Stomach smooth muscle (tissue), 2 donors: ENCODE data around the gene SERGEF.

Source experiments
- H3K27ac ChIP-seq: one replicate; pipeline ENCODE4 v1.7.0; 2013; ENCODE audit warnings: mild to moderate bottlenecking, low read length, inconsistent platforms
- H3K27me3 ChIP-seq, 2 donors: one replicate each; pipeline ENCODE4 v1.7.0; 2013; ENCODE audit warnings: low read length in 2 of 2; ENCODE audit not compliant: insufficient read depth in 2 of 2, control insufficient read depth in 1 of 2
- H3K36me3 ChIP-seq, 2 donors: one replicate each; pipeline ENCODE4 v1.7.0; 2013; ENCODE audit warnings: low read length in 2 of 2; ENCODE audit not compliant: control insufficient read depth in 2 of 2, insufficient read depth in 2 of 2
- H3K4me1 ChIP-seq: one replicate; pipeline ENCODE4 v1.7.0; 2013; ENCODE audit warnings: low read length; ENCODE audit not compliant: control insufficient read depth, insufficient read depth
- H3K4me3 ChIP-seq, 2 donors: one replicate each; pipeline ENCODE4 v1.7.0; 2013; ENCODE audit warnings: low read length in 2 of 2
- H3K9ac ChIP-seq, 2 donors: one replicate each; pipeline ENCODE4 v1.7.0; 2013; ENCODE audit warnings: low read length in 2 of 2, mild to moderate bottlenecking in 1 of 2
- H3K9me3 ChIP-seq, 2 donors: one replicate each; pipeline ENCODE4 v1.7.0; 2013; ENCODE audit warnings: low read length in 2 of 2; ENCODE audit not compliant: control insufficient read depth in 2 of 2
- donor health status: healthy.
- donor health status: Pancreatic carcinoma.

SERGEF gene

DNA sequence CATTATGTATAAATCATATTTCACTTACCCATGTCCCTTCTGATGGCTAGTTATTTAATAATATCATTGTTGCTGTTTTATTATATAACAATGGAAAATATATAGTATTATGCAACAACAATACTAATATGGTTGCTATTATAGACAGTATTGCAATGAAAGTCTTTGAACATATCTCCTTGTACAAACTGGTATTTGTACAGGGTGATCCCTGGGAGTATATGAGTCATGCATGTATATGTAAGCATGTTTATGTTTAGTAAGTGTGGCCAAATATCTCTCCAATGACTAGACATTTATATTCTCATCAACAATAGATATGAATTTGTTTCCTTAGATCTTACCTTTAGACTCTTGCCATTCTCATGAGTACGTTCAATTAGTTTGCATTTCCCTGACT, 222.4 kb downstream of the SERGEF start:
- Histone ChIP-seq H3K4me3 (no peak overlapping the region), H3K9me3 (no peaks in the 10 kb centered on the region), H3K27me3 (no peaks in the 10 kb centered on the region), H3K27ac (no peak overlapping the region), H3K4me1 (no peaks in the 10 kb centered on the region), H3K9ac (no peak overlapping the region), H3K36me3 (peaks cover 0 to 2% of the 10 kb centered on the region in 2 donors)

DNA sequence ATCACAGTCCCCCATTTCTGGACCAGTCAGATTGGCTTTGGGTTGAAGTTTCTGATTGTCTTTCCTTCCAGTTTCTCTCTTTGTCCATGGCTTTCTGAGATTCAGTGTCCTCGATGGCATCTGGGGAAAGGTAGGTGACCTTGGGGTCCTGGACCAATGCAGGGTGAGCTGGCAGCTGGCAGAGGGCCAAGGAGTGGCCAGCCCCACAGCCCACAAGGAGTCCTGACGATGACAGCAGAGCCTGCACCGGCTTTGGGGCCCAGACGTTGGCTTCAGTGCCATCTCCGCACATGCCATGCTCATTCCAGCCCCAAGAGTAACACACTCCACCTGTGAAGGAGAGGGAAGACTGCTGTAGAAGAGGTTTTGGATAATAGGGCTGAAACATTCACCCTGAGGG, 224.8 kb downstream of the SERGEF start:
- H3K36me3 ChIP-seq = peaks cover 0 to 2% of the 10 kb centered on the region in 2 donors
- H3K27me3 ChIP-seq = no peaks in the 10 kb centered on the region
- H3K27ac ChIP-seq = no peak overlapping the region
- no peaks in the 10 kb centered on the region for H3K4me1 ChIP-seq
- no peak overlapping the region for H3K4me3 ChIP-seq
- H3K9ac ChIP-seq = no peak overlapping the region
- H3K9me3 ChIP-seq = no peaks in the 10 kb centered on the region

DNA sequence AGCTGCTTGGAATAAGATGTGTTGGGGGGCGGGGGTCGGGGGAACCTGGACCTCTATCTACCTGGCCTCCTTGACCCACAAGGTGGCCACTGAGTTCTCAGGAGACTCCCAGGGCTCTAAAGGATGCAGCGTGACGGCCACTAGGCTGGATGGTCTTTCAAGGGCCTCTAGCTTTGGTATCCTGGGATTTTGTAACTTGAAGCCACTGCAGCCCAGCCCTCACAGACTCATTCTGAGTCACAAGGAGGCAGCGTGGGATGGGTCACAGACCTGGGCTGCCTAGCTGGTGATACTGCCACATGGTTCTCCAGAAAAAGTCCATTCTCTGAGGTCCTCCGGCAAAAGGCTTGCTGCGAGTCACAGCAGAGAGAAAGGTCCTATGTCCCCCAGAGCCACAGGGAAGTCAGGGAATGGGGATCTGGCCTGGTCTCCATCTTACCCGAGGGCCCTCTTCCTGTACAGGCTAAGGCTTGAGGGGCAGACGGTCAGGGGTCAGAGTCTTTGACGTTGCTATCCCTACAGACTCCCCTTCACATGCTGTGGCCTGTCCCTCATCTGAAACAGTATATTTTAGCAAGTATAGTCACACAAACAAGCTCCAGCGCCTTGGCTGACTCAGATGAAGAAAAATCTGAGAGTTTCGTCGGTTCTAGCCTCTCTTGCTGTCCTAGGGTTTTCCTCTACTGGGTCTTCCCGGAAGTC, 225.9 kb downstream of the SERGEF start:
- no peaks in the 10 kb centered on the region for H3K27me3 ChIP-seq
- no peak overlapping the region for H3K9ac ChIP-seq
- H3K27ac ChIP-seq = no peak overlapping the region
- H3K4me3 ChIP-seq = no peak overlapping the region
- H3K36me3 ChIP-seq = peaks cover 0 to 2% of the 10 kb centered on the region in 2 donors
- H3K4me1 ChIP-seq = no peaks in the 10 kb centered on the region
- H3K9me3 ChIP-seq = no peaks in the 10 kb centered on the region

DNA sequence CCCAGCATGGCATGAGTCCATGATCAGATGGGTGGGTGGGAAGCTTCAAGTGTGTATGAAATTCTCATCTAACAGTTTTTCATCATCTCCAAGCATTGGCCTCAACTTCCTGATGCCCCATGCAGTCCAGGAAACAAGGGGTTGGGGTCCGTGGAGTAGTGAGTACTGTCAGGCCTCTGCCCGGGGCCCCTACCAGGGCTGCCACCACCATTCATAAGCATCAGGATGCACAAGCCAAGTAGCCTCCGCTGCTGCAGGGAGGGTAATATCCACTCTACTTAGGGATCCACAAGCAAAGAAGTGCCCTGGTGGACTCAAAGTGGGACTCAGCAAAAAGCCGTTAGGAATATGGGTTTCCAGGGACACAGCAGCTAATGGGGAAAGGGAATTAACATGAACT, 229.0 kb downstream of the SERGEF start:
- no peaks in the 10 kb centered on the region for H3K27me3 ChIP-seq
- no peak overlapping the region for H3K27ac ChIP-seq
- H3K4me3 ChIP-seq = no peak overlapping the region
- H3K9me3 ChIP-seq = no peaks in the 10 kb centered on the region
- H3K4me1 ChIP-seq = no peaks in the 10 kb centered on the region
- no peak overlapping the region for H3K9ac ChIP-seq
- H3K36me3 ChIP-seq = peaks cover 0 to 2% of the 10 kb centered on the region in 2 donors

DNA sequence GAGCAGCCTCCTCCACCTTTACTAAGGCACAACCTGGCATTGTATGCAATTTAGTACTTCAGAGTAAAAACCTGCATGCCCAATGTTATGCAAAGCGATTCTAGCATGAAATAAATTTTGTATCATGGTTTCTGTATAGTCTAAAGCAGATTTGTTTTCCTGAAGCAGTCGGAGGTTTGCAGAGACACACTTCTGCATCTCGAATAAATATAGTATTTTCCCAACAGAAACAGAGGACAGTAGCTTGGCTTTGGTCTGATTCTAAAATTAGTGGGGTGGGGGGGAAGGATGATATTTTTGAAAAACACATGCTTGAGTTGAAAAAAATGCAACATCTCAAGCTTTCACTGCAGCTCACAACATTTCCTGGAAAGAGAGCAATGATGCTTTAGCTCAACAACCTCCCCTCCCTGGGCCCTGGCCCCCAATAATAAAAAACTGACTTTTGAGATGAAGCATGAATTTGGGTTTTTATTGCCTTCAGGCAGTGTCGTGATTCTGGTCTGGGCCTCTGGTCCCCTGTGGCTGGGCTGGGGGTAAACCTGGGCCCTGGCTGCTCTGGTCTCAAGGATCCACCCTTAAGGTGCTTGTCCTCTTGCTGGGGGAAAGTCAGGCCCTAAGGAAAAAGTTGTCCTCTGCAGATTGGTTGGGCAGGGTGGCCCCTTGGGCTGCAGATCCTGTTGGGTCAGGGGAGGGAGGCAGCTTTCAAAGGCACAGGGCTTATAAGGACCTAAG, 230.1 kb downstream of the SERGEF start:
- Histone ChIP-seq H3K27ac (no peak overlapping the region), H3K36me3 (peaks cover 0 to 2% of the 10 kb centered on the region in 2 donors), H3K4me1 (no peaks in the 10 kb centered on the region), H3K4me3 (no peak overlapping the region), H3K9ac (no peak overlapping the region), H3K9me3 (no peaks in the 10 kb centered on the region), H3K27me3 (no peaks in the 10 kb centered on the region)

DNA sequence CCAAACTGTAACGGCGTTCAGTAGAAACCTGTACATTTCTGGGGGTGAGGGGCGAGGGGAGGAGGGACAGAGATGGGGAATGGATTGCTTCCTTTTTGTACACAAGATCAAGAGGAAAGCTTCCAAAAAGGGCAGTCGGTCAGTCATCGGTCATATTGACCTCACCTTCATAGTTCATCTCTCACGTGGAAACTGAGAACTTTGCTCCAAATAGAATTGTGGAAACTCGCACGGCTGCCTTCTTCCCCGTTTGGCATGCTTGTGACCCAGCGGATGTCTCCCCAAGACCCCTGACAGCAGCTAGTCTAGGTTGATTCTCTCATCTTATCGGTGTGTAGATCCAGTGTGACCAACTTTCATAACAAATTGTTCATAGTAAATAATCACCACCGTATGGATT, 230.7 kb downstream of the SERGEF start:
- no peak overlapping the region for H3K27ac ChIP-seq
- no peak overlapping the region for H3K4me3 ChIP-seq
- H3K36me3 ChIP-seq = peaks cover 0 to 2% of the 10 kb centered on the region in 2 donors
- H3K27me3 ChIP-seq = no peaks in the 10 kb centered on the region
- no peak overlapping the region for H3K9ac ChIP-seq
- no peaks in the 10 kb centered on the region for H3K4me1 ChIP-seq
- no peaks in the 10 kb centered on the region for H3K9me3 ChIP-seq

DNA sequence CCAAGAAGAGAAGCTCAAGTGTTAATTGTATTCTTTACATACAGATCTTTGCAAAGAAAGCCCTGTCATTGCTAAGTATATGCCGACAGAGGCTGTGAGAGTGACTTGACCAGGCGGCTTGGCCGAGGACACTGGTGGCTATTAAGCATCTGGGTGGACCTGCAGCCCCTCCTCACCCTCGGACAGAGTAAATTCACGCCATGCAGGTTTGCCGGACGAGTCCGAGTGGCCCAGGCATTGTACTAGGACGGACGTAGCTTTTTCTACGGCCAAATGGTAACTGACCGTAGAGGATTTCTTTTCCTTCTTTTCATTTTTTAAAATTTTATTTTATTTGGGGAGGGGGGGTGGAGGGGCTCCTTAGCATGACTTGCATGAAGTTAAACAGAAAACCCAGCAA, 231.2 kb downstream of the SERGEF start:
- H3K4me3 ChIP-seq = no peak overlapping the region
- no peak overlapping the region for H3K27ac ChIP-seq
- peaks cover 0 to 2% of the 10 kb centered on the region in 2 donors for H3K36me3 ChIP-seq
- H3K9me3 ChIP-seq = no peaks in the 10 kb centered on the region
- H3K9ac ChIP-seq = no peak overlapping the region
- H3K4me1 ChIP-seq = no peaks in the 10 kb centered on the region
- H3K27me3 ChIP-seq = no peaks in the 10 kb centered on the region

DNA sequence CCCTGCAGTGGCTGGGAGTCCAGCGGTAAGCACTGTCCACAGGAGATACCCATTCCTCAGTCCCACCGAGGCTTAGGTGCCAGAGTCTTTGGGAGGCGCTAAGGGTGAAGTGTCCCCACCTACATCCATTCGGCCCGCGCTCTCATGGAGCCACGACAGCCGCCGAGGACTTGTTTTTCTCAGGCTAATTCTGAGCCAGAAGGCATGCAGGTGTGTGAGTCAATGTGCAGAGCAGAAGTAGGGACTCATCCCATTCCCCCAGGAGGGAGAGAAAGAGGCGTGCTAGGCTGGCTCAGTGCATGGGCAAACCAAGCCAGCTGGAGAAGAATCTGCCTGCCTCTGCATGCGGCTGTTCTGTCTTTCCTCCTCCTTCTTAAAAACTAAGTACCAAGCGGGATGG, 231.6 kb downstream of the SERGEF start:
- H3K4me1 ChIP-seq = no peaks in the 10 kb centered on the region
- H3K4me3 ChIP-seq = no peak overlapping the region
- H3K27ac ChIP-seq = no peak overlapping the region
- H3K9me3 ChIP-seq = no peaks in the 10 kb centered on the region
- H3K27me3 ChIP-seq = no peaks in the 10 kb centered on the region
- H3K9ac ChIP-seq = no peak overlapping the region
- peaks cover 0 to 2% of the 10 kb centered on the region in 2 donors for H3K36me3 ChIP-seq

DNA sequence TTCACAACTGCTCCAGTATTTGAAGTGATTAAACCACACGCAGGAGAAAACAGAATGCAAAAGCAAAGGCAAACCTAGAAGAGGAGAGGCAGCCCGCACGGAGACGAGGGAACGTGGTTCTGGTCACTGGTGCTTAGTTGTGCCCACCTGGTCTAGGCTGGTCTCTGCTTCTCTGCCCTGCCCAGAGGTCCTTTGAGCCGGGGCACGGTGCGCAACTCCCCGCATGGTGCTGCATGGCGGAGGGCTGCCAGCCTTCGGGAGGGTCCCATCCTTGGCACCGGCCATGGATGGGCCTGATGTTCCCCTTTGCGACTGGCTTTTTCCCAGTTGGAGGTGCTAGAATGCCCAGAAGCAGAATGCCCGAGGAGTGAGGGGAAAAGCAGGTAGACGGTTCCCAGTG, 232.2 kb downstream of the SERGEF start:
- H3K36me3 ChIP-seq = no peaks in the 10 kb centered on the region
- no peaks in the 10 kb centered on the region for H3K27me3 ChIP-seq
- no peak overlapping the region for H3K27ac ChIP-seq
- H3K4me1 ChIP-seq = no peaks in the 10 kb centered on the region
- H3K9ac ChIP-seq = no peak overlapping the region
- no peak overlapping the region for H3K4me3 ChIP-seq
- no peaks in the 10 kb centered on the region for H3K9me3 ChIP-seq

DNA sequence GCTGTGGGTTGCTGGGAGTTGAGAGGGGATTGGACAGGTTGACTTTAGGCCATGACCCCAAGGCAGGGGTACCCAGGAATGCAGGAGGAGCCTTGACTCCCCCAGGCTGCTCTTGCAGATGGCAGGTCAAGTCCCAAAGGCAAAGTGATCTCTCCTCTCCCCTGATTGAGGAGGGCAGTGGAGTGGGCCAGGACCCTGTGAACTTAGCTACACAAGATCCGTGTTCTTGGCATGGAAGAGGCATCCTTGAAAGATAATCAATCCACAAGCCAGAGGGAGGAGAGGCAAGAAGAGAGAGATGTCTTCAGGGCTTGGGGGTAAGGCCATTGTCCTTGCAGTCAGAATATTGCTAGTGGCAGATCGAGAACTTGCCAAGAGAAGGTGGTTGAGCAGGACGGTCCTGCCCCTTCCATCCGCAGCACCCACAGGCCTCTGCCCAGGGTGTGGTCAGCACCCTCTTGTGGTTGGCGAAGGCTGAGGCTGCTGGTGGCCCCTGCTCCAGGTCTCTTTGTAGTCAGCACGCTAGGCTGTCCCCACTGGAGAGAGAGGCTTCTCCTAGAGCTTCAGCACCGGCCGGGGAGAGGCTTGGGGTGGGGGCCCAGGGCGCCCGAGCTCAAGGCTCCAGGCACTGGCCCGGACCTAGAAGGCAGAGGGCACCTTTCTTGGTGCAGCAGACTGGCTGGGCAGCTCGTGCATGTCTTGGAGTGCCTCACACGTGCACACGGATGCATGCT, 232.8 kb downstream of the SERGEF start:
- no peaks in the 10 kb centered on the region for H3K9me3 ChIP-seq
- no peak overlapping the region for H3K27ac ChIP-seq
- H3K36me3 ChIP-seq = no peaks in the 10 kb centered on the region
- H3K4me1 ChIP-seq = no peaks in the 10 kb centered on the region
- H3K9ac ChIP-seq = no peak overlapping the region
- no peaks in the 10 kb centered on the region for H3K27me3 ChIP-seq
- no peak overlapping the region for H3K4me3 ChIP-seq
